Measurements from ENCODE around the gene ERCC6L2.

Gene ERCC6L2

DNA sequence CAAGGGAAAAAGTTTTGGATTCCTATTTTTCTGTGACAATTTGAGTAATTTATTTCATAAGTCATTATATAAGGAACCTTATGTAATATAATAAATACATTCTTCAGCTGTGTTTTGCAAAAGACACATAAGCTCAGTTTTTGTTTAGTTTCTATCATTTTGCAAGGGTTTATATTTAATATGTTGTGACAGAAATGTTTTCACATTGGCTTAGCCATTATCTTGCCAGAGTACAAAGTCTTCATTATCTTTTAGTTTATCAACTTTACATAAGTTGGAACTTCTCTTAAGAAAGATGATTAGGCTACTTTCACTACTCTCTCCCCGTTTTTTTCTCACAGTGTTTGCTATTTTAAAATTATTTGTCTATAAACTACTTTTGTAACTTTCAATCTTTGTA, 54.8 kb downstream of the ERCC6L2 start:
- H3K9ac ChIP-seq = no peak overlapping the region
- no peaks in the 10 kb centered on the region for H3K36me3 ChIP-seq (ENCODE audit: insufficient read depth)
- H3K4me2 ChIP-seq = no peak overlapping the region
- no peaks in the 10 kb centered on the region for H3K27me3 ChIP-seq (ENCODE audit: insufficient read depth, low read depth)
- no peaks in the 10 kb centered on the region for H3K79me2 ChIP-seq (ENCODE audit: insufficient read depth, low read depth)
- H3K27ac ChIP-seq = no peak overlapping the region
- H3K4me1 ChIP-seq (ENCODE audit: low read depth, poor library complexity, severe bottlenecking) = no peaks in the 10 kb centered on the region
- TF ChIP-seq, protein P1, sequence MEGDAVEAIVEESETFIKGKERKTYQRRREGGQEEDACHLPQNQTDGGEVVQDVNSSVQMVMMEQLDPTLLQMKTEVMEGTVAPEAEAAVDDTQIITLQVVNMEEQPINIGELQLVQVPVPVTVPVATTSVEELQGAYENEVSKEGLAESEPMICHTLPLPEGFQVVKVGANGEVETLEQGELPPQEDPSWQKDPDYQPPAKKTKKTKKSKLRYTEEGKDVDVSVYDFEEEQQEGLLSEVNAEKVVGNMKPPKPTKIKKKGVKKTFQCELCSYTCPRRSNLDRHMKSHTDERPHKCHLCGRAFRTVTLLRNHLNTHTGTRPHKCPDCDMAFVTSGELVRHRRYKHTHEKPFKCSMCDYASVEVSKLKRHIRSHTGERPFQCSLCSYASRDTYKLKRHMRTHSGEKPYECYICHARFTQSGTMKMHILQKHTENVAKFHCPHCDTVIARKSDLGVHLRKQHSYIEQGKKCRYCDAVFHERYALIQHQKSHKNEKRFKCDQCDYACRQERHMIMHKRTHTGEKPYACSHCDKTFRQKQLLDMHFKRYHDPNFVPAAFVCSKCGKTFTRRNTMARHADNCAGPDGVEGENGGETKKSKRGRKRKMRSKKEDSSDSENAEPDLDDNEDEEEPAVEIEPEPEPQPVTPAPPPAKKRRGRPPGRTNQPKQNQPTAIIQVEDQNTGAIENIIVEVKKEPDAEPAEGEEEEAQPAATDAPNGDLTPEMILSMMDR (conservative IDR thresholded peaks at IDR 0.05; ENCODE audit: low read depth, low read length) = no peak
- H4K20me1 ChIP-seq (ENCODE audit: insufficient read depth) = no peaks in the 10 kb centered on the region
- H2AFZ ChIP-seq (ENCODE audit: low read depth) = no peak overlapping the region
- H3K4me3 ChIP-seq (IDR thresholded peaks at IDR 0.05; ENCODE audit: insufficient read depth, low read depth, low read length) = no peak overlapping the region

GRCh38 chr9:95935861-95936578, 60.5 kb downstream of the ERCC6L2 start:
- no peak overlapping the region for H3K4me2 ChIP-seq
- TF ChIP-seq, protein P1 (conservative IDR thresholded peaks at IDR 0.05; ENCODE audit: low read depth, low read length) = no peak
- no peak overlapping the region for H3K4me3 ChIP-seq (IDR thresholded peaks at IDR 0.05; ENCODE audit: insufficient read depth, low read depth, low read length)
- no peak overlapping the region for H2AFZ ChIP-seq (ENCODE audit: low read depth)
- H3K27me3 ChIP-seq (ENCODE audit: insufficient read depth, low read depth) = no peaks in the 10 kb centered on the region
- no peaks in the 10 kb centered on the region for H3K36me3 ChIP-seq (ENCODE audit: insufficient read depth)
- H4K20me1 ChIP-seq (ENCODE audit: insufficient read depth) = no peaks in the 10 kb centered on the region
- H3K79me2 ChIP-seq (ENCODE audit: insufficient read depth, low read depth) = no peaks in the 10 kb centered on the region
- no peaks in the 10 kb centered on the region for H3K4me1 ChIP-seq (ENCODE audit: low read depth, poor library complexity, severe bottlenecking)
- no peak overlapping the region for H3K27ac ChIP-seq
- H3K9ac ChIP-seq = no peak overlapping the region

DNA sequence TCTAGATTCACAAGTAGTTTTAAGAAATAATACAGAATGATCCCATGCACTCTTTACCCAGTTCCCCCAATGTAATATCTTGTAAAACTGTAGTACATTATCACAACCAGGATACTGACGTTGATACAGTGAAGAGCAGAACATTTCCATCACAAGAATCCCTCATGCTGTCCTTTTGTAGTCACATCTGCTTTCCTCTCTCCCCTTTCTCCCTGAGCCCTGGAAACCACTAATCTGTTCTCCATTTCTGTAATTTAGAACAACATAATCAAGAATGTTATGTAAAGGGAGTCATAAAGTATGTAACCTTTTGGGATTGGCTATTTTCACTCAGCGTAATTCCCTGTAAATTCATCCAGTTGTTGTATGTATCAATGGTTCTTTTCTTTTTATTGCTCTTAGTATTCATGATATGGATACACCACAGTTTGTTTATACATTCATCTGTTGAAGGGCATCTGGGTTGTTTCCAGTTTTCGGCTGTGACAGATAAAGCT, 61.1 kb downstream of the ERCC6L2 start:
- Histone ChIP-seq H3K9ac (no peak overlapping the region), H3K79me2 (ENCODE audit: insufficient read depth, low read depth) (no peaks in the 10 kb centered on the region), H3K36me3 (ENCODE audit: insufficient read depth) (no peaks in the 10 kb centered on the region), H3K4me1 (ENCODE audit: low read depth, poor library complexity, severe bottlenecking) (no peaks in the 10 kb centered on the region), H3K4me3 (IDR thresholded peaks at IDR 0.05; ENCODE audit: insufficient read depth, low read depth, low read length) (no peak overlapping the region), H3K27me3 (ENCODE audit: insufficient read depth, low read depth) (no peaks in the 10 kb centered on the region), H3K4me2 (no peak overlapping the region), H2AFZ (ENCODE audit: low read depth) (no peak overlapping the region), H4K20me1 (ENCODE audit: insufficient read depth) (no peaks in the 10 kb centered on the region), H3K27ac (no peak overlapping the region)
- TF ChIP-seq, protein P1 (conservative IDR thresholded peaks at IDR 0.05; ENCODE audit: low read depth, low read length) = no peak

DNA sequence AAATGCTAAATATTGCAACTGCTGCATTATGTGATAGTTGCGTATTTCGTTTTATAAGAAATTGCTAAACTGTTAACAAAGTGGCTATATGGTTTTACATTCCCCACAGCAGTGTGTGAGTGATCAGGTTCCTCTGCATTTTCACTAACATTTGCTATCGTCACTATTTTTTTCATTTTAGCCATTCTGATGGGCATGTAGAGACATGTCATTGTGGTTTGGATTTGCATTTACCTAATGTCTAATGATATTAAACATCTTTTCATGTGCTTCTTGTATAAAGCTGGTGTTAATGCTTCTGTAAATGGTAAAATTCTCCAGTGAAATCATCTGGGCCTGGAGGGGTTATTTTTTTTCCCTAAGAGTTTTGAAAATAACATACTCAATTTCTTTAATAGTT, 61.6 kb downstream of the ERCC6L2 start:
- H3K9ac ChIP-seq = no peak overlapping the region
- no peak overlapping the region for H3K4me2 ChIP-seq
- no peaks in the 10 kb centered on the region for H3K4me1 ChIP-seq (ENCODE audit: low read depth, poor library complexity, severe bottlenecking)
- no peaks in the 10 kb centered on the region for H3K27me3 ChIP-seq (ENCODE audit: insufficient read depth, low read depth)
- H3K27ac ChIP-seq = no peak overlapping the region
- TF ChIP-seq, protein P1 (conservative IDR thresholded peaks at IDR 0.05; ENCODE audit: low read depth, low read length) = no peak
- H2AFZ ChIP-seq (ENCODE audit: low read depth) = no peak overlapping the region
- no peak overlapping the region for H3K4me3 ChIP-seq (IDR thresholded peaks at IDR 0.05; ENCODE audit: insufficient read depth, low read depth, low read length)
- no peaks in the 10 kb centered on the region for H3K36me3 ChIP-seq (ENCODE audit: insufficient read depth)
- no peaks in the 10 kb centered on the region for H4K20me1 ChIP-seq (ENCODE audit: insufficient read depth)
- H3K79me2 ChIP-seq (ENCODE audit: insufficient read depth, low read depth) = no peaks in the 10 kb centered on the region

Data from KMS-11 (cell line).